GM12892 (cell line): ENCODE results near the gene FMN2.

Experiments
- POLR2A ChIP-seq: IDR thresholded peaks from 2 replicates; pipeline ENCODE4 v1.6.1; 2011; ENCODE audit warnings: low read depth, low read length, control low read depth
- POLR2AphosphoS5 ChIP-seq: IDR thresholded peaks from 2 replicates; pipeline ENCODE4 v1.6.1; 2011; ENCODE audit warnings: low read depth, low read length, control low read depth

GRCh38 chr1:240173836-240174235 is 82.2 kb downstream of the FMN2 start:
- TF ChIP-seq POLR2AphosphoS5 (no peak), POLR2A (no peak)
